Measurements from ENCODE around the gene MERTK.
"Not testable (repeated sequence)": the region's sequence is repeated elsewhere in the genome, so short reads cannot be mapped to it uniquely, and the experiment has no call there.

The MERTK gene

GRCh38 chr2:111946294-111947114 is 48.1 kb downstream of the MERTK start:
- peak; percentile 40 for DNase-seq

GRCh38 chr2:111947219-111947618 is 48.8 kb downstream of the MERTK start:
- no peak for DNase-seq

- DNase-seq, result no peak
Observed at GRCh38 chr2:111948832-111949231, 50.4 kb downstream of the MERTK start.

GRCh38 chr2:111950236-111950635 is 51.8 kb downstream of the MERTK start:
- DNase-seq, result no peak

- no peak for DNase-seq
Observed at GRCh38 chr2:111951486-111951885, 53.1 kb downstream of the MERTK start.

- DNase-seq, result no peak
Observed at GRCh38 chr2:111952871-111953452, 54.6 kb downstream of the MERTK start.

- DNase-seq, result no peak
Observed at GRCh38 chr2:111954602-111955332, 56.4 kb downstream of the MERTK start.

- DNase-seq, result no peak
Observed at GRCh38 chr2:111957872-111958354, 59.5 kb downstream of the MERTK start.

GRCh38 chr2:111958901-111959300 is 60.5 kb downstream of the MERTK start:
- no peak for DNase-seq

- no peak for DNase-seq
Observed at GRCh38 chr2:111961663-111962062, 63.3 kb downstream of the MERTK start.

- not testable (repeated sequence) for DNase-seq
Observed at GRCh38 chr2:111963086-111963485, 64.7 kb downstream of the MERTK start.

GRCh38 chr2:111963508-111963907 is 65.1 kb downstream of the MERTK start:
- DNase-seq, result not testable (repeated sequence)

- no peak for DNase-seq
Observed at GRCh38 chr2:111965062-111965461, 66.7 kb downstream of the MERTK start.

GRCh38 chr2:111966241-111966640 is 67.8 kb downstream of the MERTK start:
- no peak for DNase-seq

- no peak for DNase-seq
Observed at GRCh38 chr2:111967018-111967417, 68.6 kb downstream of the MERTK start.

GRCh38 chr2:111970453-111970852 is 72.0 kb downstream of the MERTK start:
- no peak for DNase-seq

GRCh38 chr2:111972955-111973565 is 74.7 kb downstream of the MERTK start:
- DNase-seq, result no peak

- no peak for DNase-seq
Observed at GRCh38 chr2:111973701-111974100, 75.3 kb downstream of the MERTK start.

- DNase-seq, result peak; percentile 40
Observed at GRCh38 chr2:111975053-111975552, 76.7 kb downstream of the MERTK start.

- no peak for DNase-seq
Observed at GRCh38 chr2:111975819-111976218, 77.4 kb downstream of the MERTK start.

- DNase-seq, result no peak
Observed at GRCh38 chr2:111977240-111977639, 78.8 kb downstream of the MERTK start.

- no peak for DNase-seq
Observed at GRCh38 chr2:111978452-111979170, 80.2 kb downstream of the MERTK start.
